OCI-LY7 (cell line): Measurements from ENCODE around the gene LGI4. TPM values are rescaled to one million over a fixed set of nuclear protein-coding genes. Genes with fewer than 3 reads are reported as not detected.

Experiments used
- BruUV-seq: library from RNA; stranded (reverse); fragments of 400-500 nt; replicated peaks from 2 replicates; lab custom pipeline; 2021; lab: Mats Ljungman, UMichigan
- CTCF ChIA-PET: fragments of 300-600 bp; sonication (Branson Sonifier 250); formaldehyde crosslinking; loops from one replicate; lab custom pipeline; 2022; ENCODE audit warnings: antibody characterized with exemption; ENCODE audit not compliant: unreplicated experiment; lab: Charles Lee
- POLR2A ChIA-PET: fragments of 300-600 bp; sonication (Branson Sonifier 250); formaldehyde crosslinking; loops from one replicate; lab custom pipeline; 2022; ENCODE audit warnings: antibody characterized with exemption; lab: Charles Lee
- DNase-seq: peaks from one replicate; pipeline ENCODE4 v3.0.0-alpha.2; 2015; ENCODE audit warnings: low spot score
- H2AFZ ChIP-seq: fragments of 200-600 bp; sonication (generic), shearing (Covaris generic); 2 replicates; pipeline ENCODE4 v1.6.1; 2014; ENCODE audit warnings: mild to moderate bottlenecking, antibody characterized with exemption, low read length, moderate library complexity
- H3K27ac ChIP-seq: fragments of 200-600 bp; sonication (generic); 2 replicates; pipeline ENCODE4 v1.5.1; 2014; ENCODE audit warnings: mixed run types, low read depth, mild to moderate bottlenecking, moderate library complexity, low read length, inconsistent platforms; ENCODE audit not compliant: poor library complexity, severe bottlenecking
- H3K36me3 ChIP-seq: fragments of 200-600 bp; sonication (generic); 2 replicates; pipeline ENCODE4 v1.6.1; 2014; ENCODE audit warnings: mild to moderate bottlenecking, antibody characterized with exemption, low read length, moderate library complexity, mixed read lengths; ENCODE audit not compliant: insufficient read depth
- H3K4me1 ChIP-seq: fragments of 200-600 bp; sonication (generic); 2 replicates; pipeline ENCODE4 v1.5.1; 2014; ENCODE audit warnings: mild to moderate bottlenecking, low read length; ENCODE audit not compliant: insufficient read depth, poor library complexity, severe bottlenecking
- H3K4me2 ChIP-seq: fragments of 200-600 bp; sonication (generic); 2 replicates; pipeline ENCODE4 v1.6.1; 2014; ENCODE audit warnings: mild to moderate bottlenecking, low read length
- H3K4me3 ChIP-seq: fragments of 200-600 bp; sonication (generic); 2 replicates; pipeline ENCODE4 v1.5.1; 2014; ENCODE audit warnings: mild to moderate bottlenecking, low read depth, low read length; ENCODE audit not compliant: poor library complexity, severe bottlenecking
- H3K79me2 ChIP-seq: fragments of 200-600 bp; sonication (generic); 2 replicates; pipeline ENCODE4 v1.6.1; 2016; ENCODE audit warnings: low read depth, mild to moderate bottlenecking, low read length, moderate library complexity, mixed read lengths; ENCODE audit not compliant: insufficient read depth
- H3K9me2 ChIP-seq: fragments of 200-600 bp; sonication (generic); 2 replicates; pipeline ENCODE4 v1.6.1; 2016; ENCODE audit warnings: mild to moderate bottlenecking, low read length, mixed read lengths; ENCODE audit not compliant: insufficient read depth
- H3K9me3 ChIP-seq: fragments of 200-600 bp; sonication (generic); 2 replicates; pipeline ENCODE4 v1.6.1; 2014; ENCODE audit warnings: mild to moderate bottlenecking, mixed run types, low read length, mixed read lengths
- H4K20me1 ChIP-seq: fragments of 200-600 bp; sonication (generic); 2 replicates; pipeline ENCODE4 v1.6.1; 2014; ENCODE audit warnings: mild to moderate bottlenecking, antibody characterized with exemption, low read length, moderate library complexity, mixed read lengths; ENCODE audit not compliant: insufficient read depth
- EZH2phosphoT487 ChIP-seq: fragments of 200-600 bp; sonication (generic); IDR thresholded peaks from 2 replicates; pipeline ENCODE4 v1.6.1; 2018; ENCODE audit warnings: low read depth, borderline replicate concordance, mild to moderate bottlenecking, mixed run types, antibody characterized with exemption, low read length, moderate library complexity, mixed read lengths
- intact Hi-C: fragments of 100-400 bp; cut with micrococcal nuclease; formaldehyde crosslinking; loops from one replicate; pipeline ENCODE4 v1.10.0; 2022; ENCODE audit not compliant: unreplicated experiment
- total RNA-seq, 2 experiments: library from RNA; depleted of rRNA in 1 of 2; stranded (reverse); fragments of >200 nt in 1 of 2; shearing (Covaris generic) in 1 of 2; gene quantifications; 2 replicates each; pipeline ENCODE4 v1.2.3, GENCODE V29; 2014 to 2022
- TF ChIP-seq, protein P1 (sequence below): fragments of 200-600 bp; sonication (generic); conservative IDR thresholded peaks from 2 replicates; pipeline ENCODE4 v1.5.1; 2014; ENCODE audit warnings: mild to moderate bottlenecking, antibody characterized with exemption, low read length, moderate library complexity, mixed read lengths

LGI4 gene
- total RNA-seq, 2 experiments from 2014 or later, result 0.28 to 5.9 TPM

- no peaks in the 10 kb centered on the region for H4K20me1 ChIP-seq
- peak overlapping the region; percentile 42 for H3K4me3 ChIP-seq
- no peaks in the 10 kb centered on the region for H3K36me3 ChIP-seq
- POLR2A ChIA-PET, result interaction anchor here (0.6 to 1.9 kb wide), 4 partner anchors 8 to 24 kb away, joined by 3 to 13 read pairs (median 7); no protein-coding TSS in a partner anchor
- no peaks in the 10 kb centered on the region for H3K79me2 ChIP-seq
- no peaks in the 10 kb centered on the region for H3K9me3 ChIP-seq
- H3K4me1 ChIP-seq, result peaks cover 56% of the 10 kb centered on the region
- H3K9me2 ChIP-seq, result no peaks in the 10 kb centered on the region
- peak overlapping the region; percentile 66 for H3K4me2 ChIP-seq
- peak overlapping the region; percentile 89 for H2AFZ ChIP-seq
- intact Hi-C loops, result loop anchor here (1.0 to 2.0 kb wide), 4 partner anchors 23 to 46 kb away; partner anchors contain the start of gene LGI4
- no TSS peak for BruUV-seq
- peak; percentile 84 for DNase-seq
- H3K27ac ChIP-seq, result peak overlapping the region; percentile 99
- CTCF ChIA-PET, result interaction anchor here (0.7 to 2.7 kb wide), 2 partner anchors 24 to 35 kb away, joined by 12 to 19 read pairs; no protein-coding TSS in a partner anchor
- TF ChIP-seq, protein P1, sequence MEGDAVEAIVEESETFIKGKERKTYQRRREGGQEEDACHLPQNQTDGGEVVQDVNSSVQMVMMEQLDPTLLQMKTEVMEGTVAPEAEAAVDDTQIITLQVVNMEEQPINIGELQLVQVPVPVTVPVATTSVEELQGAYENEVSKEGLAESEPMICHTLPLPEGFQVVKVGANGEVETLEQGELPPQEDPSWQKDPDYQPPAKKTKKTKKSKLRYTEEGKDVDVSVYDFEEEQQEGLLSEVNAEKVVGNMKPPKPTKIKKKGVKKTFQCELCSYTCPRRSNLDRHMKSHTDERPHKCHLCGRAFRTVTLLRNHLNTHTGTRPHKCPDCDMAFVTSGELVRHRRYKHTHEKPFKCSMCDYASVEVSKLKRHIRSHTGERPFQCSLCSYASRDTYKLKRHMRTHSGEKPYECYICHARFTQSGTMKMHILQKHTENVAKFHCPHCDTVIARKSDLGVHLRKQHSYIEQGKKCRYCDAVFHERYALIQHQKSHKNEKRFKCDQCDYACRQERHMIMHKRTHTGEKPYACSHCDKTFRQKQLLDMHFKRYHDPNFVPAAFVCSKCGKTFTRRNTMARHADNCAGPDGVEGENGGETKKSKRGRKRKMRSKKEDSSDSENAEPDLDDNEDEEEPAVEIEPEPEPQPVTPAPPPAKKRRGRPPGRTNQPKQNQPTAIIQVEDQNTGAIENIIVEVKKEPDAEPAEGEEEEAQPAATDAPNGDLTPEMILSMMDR, result peak; percentile 85
- TF ChIP-seq EZH2phosphoT487, result no peak
These were observed 44.2 kb downstream of the LGI4 start for GRCh38 chr19:35090506-35091214.

GRCh38 chr19:35090160-35090505 lies 44.7 kb downstream of the LGI4 start:
- no peaks in the 10 kb centered on the region for H4K20me1 ChIP-seq
- TF ChIP-seq EZH2phosphoT487, result no peak
- TF ChIP-seq, protein P1, result no peak
- ChIA-PET POLR2A (interaction anchor here (0.6 to 1.6 kb wide), 4 partner anchors 9 to 241 kb away, joined by 3 to 13 read pairs (median 5); no protein-coding TSS in a partner anchor), CTCF (interaction anchor here (0.6 to 2.7 kb wide), 4 partner anchors 20 to 35 kb away, joined by 3 to 19 read pairs (median 8); no protein-coding TSS in a partner anchor)
- no TSS peak for BruUV-seq
- peak overlapping the region; percentile 42 for H3K4me3 ChIP-seq
- peak overlapping the region; percentile 99 for H3K27ac ChIP-seq
- no peaks in the 10 kb centered on the region for H3K36me3 ChIP-seq
- no peaks in the 10 kb centered on the region for H3K79me2 ChIP-seq
- H3K9me3 ChIP-seq, result no peaks in the 10 kb centered on the region
- peak overlapping the region; percentile 66 for H3K4me2 ChIP-seq
- intact Hi-C loops, result loop anchor here (1.0 to 2.0 kb wide), 4 partner anchors 23 to 46 kb away; partner anchors contain the start of gene LGI4
- peaks cover 61% of the 10 kb centered on the region for H3K4me1 ChIP-seq
- H2AFZ ChIP-seq, result peak overlapping the region; percentile 89
- no peak for DNase-seq
- no peaks in the 10 kb centered on the region for H3K9me2 ChIP-seq
